Measurements from ENCODE around the gene BLOC1S1. TPM values are rescaled to one million over a fixed set of nuclear protein-coding genes. Genes with fewer than 3 reads are reported as not detected.

Gene BLOC1S1
- total RNA-seq, 1 donor from 2014 or later = 51.0 TPM

- Histone ChIP-seq H3K27me3 (ENCODE audit: insufficient read depth, low read length) (no peaks in the 10 kb centered on the region), H3K9ac (ENCODE audit: low read length) (no peak overlapping the region), H3K4me3 (ENCODE audit: insufficient read depth, low read depth, low read length) (no peak overlapping the region), H2AFZ (ENCODE audit: low read depth, low read length) (no peak overlapping the region), H3K4me1 (ENCODE audit: insufficient read depth, low read length) (peaks cover 12% of the 10 kb centered on the region), H3K27ac (ENCODE audit: low read depth, low read length) (no peak overlapping the region), H3K4me2 (ENCODE audit: low read length) (no peak overlapping the region), H4K20me1 (ENCODE audit: insufficient read depth, low read length) (peaks cover 16% of the 10 kb centered on the region), H3K79me2 (ENCODE audit: insufficient read depth, low read length) (peaks cover 31% of the 10 kb centered on the region), H3K9me3 (ENCODE audit: insufficient read depth, low read depth, low read length) (no peaks in the 10 kb centered on the region), H3K36me3 (ENCODE audit: insufficient read depth, low read length) (no peaks in the 10 kb centered on the region)
- no peak for FAIRE-seq
- Mint-ChIP-seq H3K9me3 (ENCODE audit: unreplicated experiment) (no peaks in the 10 kb centered on the region), H3K27ac (ENCODE audit: unreplicated experiment) (no peak overlapping the region), H3K4me1 (ENCODE audit: low read depth, unreplicated experiment) (peaks cover 14% of the 10 kb centered on the region), H3K4me3 (ENCODE audit: unreplicated experiment) (no peak overlapping the region), H3K27me3 (ENCODE audit: low read depth, unreplicated experiment) (no peaks in the 10 kb centered on the region), H3K36me3 (ENCODE audit: low read depth, unreplicated experiment) (peaks cover 3% of the 10 kb centered on the region)
- TF ChIP-seq CTCF (IDR thresholded peaks at IDR 0.05; ENCODE audit: insufficient read depth, low read depth, low read length) (no peak), EZH2 (IDR thresholded peaks at IDR 0.05; ENCODE audit: insufficient read depth, low read length) (no peak)
- no peak for DNase-seq (ENCODE audit: low read depth)
Observed at GRCh38 chr12:55732288-55732687, 16.4 kb downstream of the BLOC1S1 start.

- FAIRE-seq = no peak
Observed at GRCh38 chr12:55733021-55733555, 17.2 kb downstream of the BLOC1S1 start.

More at GRCh38 chr12:55733021-55733555, 17.2 kb downstream of the BLOC1S1 start:
- Histone ChIP-seq H2AFZ (ENCODE audit: low read depth, low read length) (no peak overlapping the region), H3K4me1 (ENCODE audit: insufficient read depth, low read length) (peaks cover 18% of the 10 kb centered on the region), H3K79me2 (ENCODE audit: insufficient read depth, low read length) (peaks cover 23% of the 10 kb centered on the region), H3K9ac (ENCODE audit: low read length) (no peak overlapping the region), H3K4me2 (ENCODE audit: low read length) (no peak overlapping the region), H3K4me3 (ENCODE audit: insufficient read depth, low read depth, low read length) (no peak overlapping the region), H4K20me1 (ENCODE audit: insufficient read depth, low read length) (peaks cover 8% of the 10 kb centered on the region), H3K36me3 (ENCODE audit: insufficient read depth, low read length) (no peaks in the 10 kb centered on the region), H3K27me3 (ENCODE audit: insufficient read depth, low read length) (no peaks in the 10 kb centered on the region), H3K9me3 (ENCODE audit: insufficient read depth, low read depth, low read length) (no peaks in the 10 kb centered on the region), H3K27ac (ENCODE audit: low read depth, low read length) (no peak overlapping the region)
- Mint-ChIP-seq H3K27ac (ENCODE audit: unreplicated experiment) (no peak overlapping the region), H3K4me3 (ENCODE audit: unreplicated experiment) (no peak overlapping the region), H3K36me3 (ENCODE audit: low read depth, unreplicated experiment) (no peaks in the 10 kb centered on the region), H3K27me3 (ENCODE audit: low read depth, unreplicated experiment) (no peaks in the 10 kb centered on the region), H3K9me3 (ENCODE audit: unreplicated experiment) (no peaks in the 10 kb centered on the region), H3K4me1 (ENCODE audit: low read depth, unreplicated experiment) (peaks cover 17% of the 10 kb centered on the region)
- TF ChIP-seq EZH2 (IDR thresholded peaks at IDR 0.05; ENCODE audit: insufficient read depth, low read length) (no peak), CTCF (IDR thresholded peaks at IDR 0.05; ENCODE audit: insufficient read depth, low read depth, low read length) (no peak)
- no peak for DNase-seq (ENCODE audit: low read depth)
